ENCODE measurements around the gene RTL1.

RTL1 gene

GRCh38 chr14:100861937-100862247 lies 41.6 kb downstream of the RTL1 start:
- no peak for DNase-seq (ENCODE audit: low read depth in 1 of 2, low spot score in 1 of 2)
- no peak for TF ChIP-seq SPI1 (IDR thresholded peaks at IDR 0.05; ENCODE audit: borderline replicate concordance, low read depth)
- no peak for TF ChIP-seq REST (IDR thresholded peaks at IDR 0.05; ENCODE audit: insufficient replicate concordance, low read depth)
- no peak for TF ChIP-seq CTCF (IDR thresholded peaks at IDR 0.05; ENCODE audit: insufficient read depth, low read length)
- no peak for TF ChIP-seq GABPA (IDR thresholded peaks at IDR 0.05; ENCODE audit: low read depth)
- TF ChIP-seq POLR2AphosphoS5 (IDR thresholded peaks at IDR 0.05; ENCODE audit: low read depth): no peak
- Histone ChIP-seq H3K27me3 (ENCODE audit: insufficient read depth, poor library complexity, severe bottlenecking) (no peaks in the 10 kb centered on the region), H3K4me3 (replicated peaks; ENCODE audit: insufficient read depth, low read length) (no peak overlapping the region), H3K27ac (replicated peaks) (no peak overlapping the region)

- TF ChIP-seq REST (IDR thresholded peaks at IDR 0.05; ENCODE audit: insufficient replicate concordance, low read depth): no peak
- Histone ChIP-seq H3K27me3 (ENCODE audit: insufficient read depth, poor library complexity, severe bottlenecking) (no peaks in the 10 kb centered on the region), H3K4me3 (replicated peaks; ENCODE audit: insufficient read depth, low read length) (no peak overlapping the region), H3K27ac (replicated peaks) (no peak overlapping the region)
- DNase-seq (ENCODE audit: low read depth in 1 of 2, low spot score in 1 of 2): no peak
Observed at GRCh38 chr14:100861188-100861936, 42.2 kb downstream of the RTL1 start.

GRCh38 chr14:100860556-100861187 lies 42.9 kb downstream of the RTL1 start:
- H3K27ac ChIP-seq (replicated peaks): no peak overlapping the region
- H3K4me3 ChIP-seq (replicated peaks; ENCODE audit: insufficient read depth, low read length): no peak overlapping the region
- no peak for TF ChIP-seq GABPA (IDR thresholded peaks at IDR 0.05; ENCODE audit: low read depth)
- TF ChIP-seq POLR2AphosphoS5 (IDR thresholded peaks at IDR 0.05; ENCODE audit: low read depth): no peak
- no peak for DNase-seq (ENCODE audit: low read depth in 1 of 2, low spot score in 1 of 2)
- no peaks in the 10 kb centered on the region for H3K27me3 ChIP-seq (ENCODE audit: insufficient read depth, poor library complexity, severe bottlenecking)

- H3K4me3 ChIP-seq (replicated peaks; ENCODE audit: insufficient read depth, low read length): no peak overlapping the region
- TF ChIP-seq SPI1 (IDR thresholded peaks at IDR 0.05; ENCODE audit: borderline replicate concordance, low read depth) (no peak), REST (IDR thresholded peaks at IDR 0.05; ENCODE audit: insufficient replicate concordance, low read depth) (no peak), GABPA (IDR thresholded peaks at IDR 0.05; ENCODE audit: low read depth) (no peak), POLR2AphosphoS5 (IDR thresholded peaks at IDR 0.05; ENCODE audit: low read depth) (no peak), CTCF (IDR thresholded peaks at IDR 0.05; ENCODE audit: insufficient read depth, low read length) (no peak)
- no peak overlapping the region for H3K27ac ChIP-seq (replicated peaks)
- DNase-seq (ENCODE audit: low read depth in 1 of 2, low spot score in 1 of 2): no peak
- H3K27me3 ChIP-seq (ENCODE audit: insufficient read depth, poor library complexity, severe bottlenecking): no peaks in the 10 kb centered on the region
Observed at GRCh38 chr14:100859781-100860180, 43.7 kb downstream of the RTL1 start.

All from HL-60 (cell line).